GM18909 (cell line): ENCODE measurements around the gene PCNT.

Experiments
- ATAC-seq: cut with Tn5 transposase; IDR thresholded peaks from one replicate; pipeline ENCODE4 v1.9.1; 2021; ENCODE audit warnings: mild to moderate bottlenecking; ENCODE audit not compliant: unreplicated experiment, poor library complexity

PCNT gene

GRCh38 chr21:46327711-46328110 is 3.8 kb downstream of the PCNT start:
- ATAC-seq = no peak

GRCh38 chr21:46328151-46328550 is 4.2 kb downstream of the PCNT start:
- ATAC-seq = no peak

GRCh38 chr21:46329796-46330195 is 5.8 kb downstream of the PCNT start:
- ATAC-seq = no peak

- no peak for ATAC-seq
Measured at GRCh38 chr21:46334351-46335140, 10.6 kb downstream of the PCNT start.

- ATAC-seq = no peak
Measured at GRCh38 chr21:46336603-46337002, 12.6 kb downstream of the PCNT start.

GRCh38 chr21:46340998-46341397 is 17.0 kb downstream of the PCNT start:
- ATAC-seq = no peak

- no peak for ATAC-seq
Measured at GRCh38 chr21:46344219-46344915, 20.4 kb downstream of the PCNT start.

- no peak for ATAC-seq
Measured at GRCh38 chr21:46345861-46346260, 21.9 kb downstream of the PCNT start.

GRCh38 chr21:46346296-46347202 is 22.6 kb downstream of the PCNT start:
- no peak for ATAC-seq

- no peak for ATAC-seq
Measured at GRCh38 chr21:46347203-46347550, 23.2 kb downstream of the PCNT start.

GRCh38 chr21:46347791-46348381 is 23.9 kb downstream of the PCNT start:
- ATAC-seq = no peak

- ATAC-seq = no peak
Measured at GRCh38 chr21:46349134-46349760, 25.3 kb downstream of the PCNT start.

GRCh38 chr21:46350571-46350970 is 26.6 kb downstream of the PCNT start:
- ATAC-seq = no peak

GRCh38 chr21:46350981-46351380 is 27.0 kb downstream of the PCNT start:
- ATAC-seq = no peak

- no peak for ATAC-seq
Measured at GRCh38 chr21:46351476-46352163, 27.7 kb downstream of the PCNT start.

GRCh38 chr21:46352164-46352515 is 28.2 kb downstream of the PCNT start:
- ATAC-seq = no peak

- no peak for ATAC-seq
Measured at GRCh38 chr21:46352913-46353312, 29.0 kb downstream of the PCNT start.

- no peak for ATAC-seq
Measured at GRCh38 chr21:46354046-46354445, 30.1 kb downstream of the PCNT start.

- ATAC-seq = no peak
Measured at GRCh38 chr21:46354518-46354917, 30.6 kb downstream of the PCNT start.
